Nephron progenitor cell (in vitro differentiated cells): ENCODE measurements around the gene TUBGCP5.
"Not testable (repeated sequence)": the region's sequence is repeated elsewhere in the genome, so short reads cannot be mapped to it uniquely, and the experiment has no call there.

Experiments used
- DNase-seq: peaks from one replicate; pipeline ENCODE4 v3.0.0; 2021
- H3K27ac Mint-ChIP-seq: 2 replicates; pipeline ENCODE4 v1.8.0; 2021; ENCODE audit warnings: mild to moderate bottlenecking, moderate library complexity, mixed read lengths
- H3K27me3 Mint-ChIP-seq: 2 replicates; pipeline ENCODE4 v1.8.0; 2021; ENCODE audit warnings: mild to moderate bottlenecking, low read depth, mixed read lengths; ENCODE audit not compliant: poor library complexity
- H3K36me3 Mint-ChIP-seq: 2 replicates; pipeline ENCODE4 v1.8.0; 2021; ENCODE audit warnings: low read depth, mixed read lengths
- H3K4me1 Mint-ChIP-seq: 2 replicates; pipeline ENCODE4 v1.8.0; 2021; ENCODE audit warnings: mixed read lengths
- H3K4me3 Mint-ChIP-seq: 2 replicates; pipeline ENCODE4 v1.8.0; 2021; ENCODE audit warnings: mild to moderate bottlenecking, moderate library complexity, mixed read lengths
- H3K9me3 Mint-ChIP-seq: 2 replicates; pipeline ENCODE4 v1.8.0; 2021; ENCODE audit warnings: mild to moderate bottlenecking, moderate library complexity, mixed read lengths
- CTCF ChIP-seq: fragments of 200-600 bp; sonication (generic); IDR thresholded peaks from 2 replicates; pipeline ENCODE4 v1.5.0; 2021; ENCODE audit warnings: antibody characterized with exemption

The TUBGCP5 gene

GRCh38 chr15:23039143-23039916 is at the start of gene TUBGCP5:
Gene TUBGCP5, minus strand, starts transcription at chr15:23039569. Its CDS starts 26 bp downstream, at chr15:23039543.
- H3K36me3 Mint-ChIP-seq: peaks cover 24% of the 10 kb centered on the region
- DNase-seq: peak; percentile 95
- peaks cover 10% of the 10 kb centered on the region for H3K4me1 Mint-ChIP-seq
- peak within 1 kb of the TSS; percentile 76 for H3K27ac Mint-ChIP-seq
- peak; percentile 9 for TF ChIP-seq CTCF
- H3K9me3 Mint-ChIP-seq: peaks cover 9% of the 10 kb centered on the region
- H3K27me3 Mint-ChIP-seq: no peaks in the 10 kb centered on the region
- peak within 1 kb of the TSS; percentile 98 for H3K4me3 Mint-ChIP-seq

GRCh38 chr15:23083115-23083514 is 43.7 kb upstream of the TUBGCP5 start:
- no peak for DNase-seq
- H3K36me3 Mint-ChIP-seq: no peaks in the 10 kb centered on the region
- peaks cover 3% of the 10 kb centered on the region for H3K27me3 Mint-ChIP-seq
- peaks cover 10% of the 10 kb centered on the region for H3K4me1 Mint-ChIP-seq
- H3K27ac Mint-ChIP-seq: no peak overlapping the region
- no peak overlapping the region for H3K4me3 Mint-ChIP-seq
- H3K9me3 Mint-ChIP-seq: peaks cover 35% of the 10 kb centered on the region
- no peak for TF ChIP-seq CTCF

- not testable (repeated sequence) for H3K4me1 Mint-ChIP-seq, H3K27ac Mint-ChIP-seq, DNase-seq, H3K27me3 Mint-ChIP-seq, H3K4me3 Mint-ChIP-seq, H3K36me3 Mint-ChIP-seq
- peaks cover 42% of the 10 kb centered on the region for H3K9me3 Mint-ChIP-seq
Measured at GRCh38 chr15:23081996-23082737, 42.8 kb upstream of the TUBGCP5 start.

- Mint-ChIP-seq H3K27me3 (peaks cover 3% of the 10 kb centered on the region), H3K36me3 (no peaks in the 10 kb centered on the region), H3K9me3 (peaks cover 46% of the 10 kb centered on the region), H3K27ac (no peak overlapping the region), H3K4me1 (peaks cover 4% of the 10 kb centered on the region), H3K4me3 (no peak overlapping the region)
- DNase-seq: no peak
- no peak for TF ChIP-seq CTCF
Measured at GRCh38 chr15:23081271-23081670, 41.9 kb upstream of the TUBGCP5 start.

GRCh38 chr15:23079766-23080165 is 40.4 kb upstream of the TUBGCP5 start:
- Mint-ChIP-seq H3K36me3 (no peaks in the 10 kb centered on the region), H3K9me3 (peaks cover 53% of the 10 kb centered on the region), H3K4me1 (peaks cover 4% of the 10 kb centered on the region), H3K27me3 (peaks cover 7% of the 10 kb centered on the region), H3K4me3 (no peak overlapping the region), H3K27ac (peak overlapping the region; percentile 64)
- no peak for DNase-seq
- TF ChIP-seq CTCF: no peak

- Mint-ChIP-seq H3K27me3 (peaks cover 10% of the 10 kb centered on the region), H3K4me3 (no peak overlapping the region), H3K4me1 (no peaks in the 10 kb centered on the region), H3K27ac (no peak overlapping the region), H3K9me3 (peaks cover 44% of the 10 kb centered on the region), H3K36me3 (no peaks in the 10 kb centered on the region)
- DNase-seq: no peak
- TF ChIP-seq CTCF: no peak
Measured at GRCh38 chr15:23075927-23076326, 36.6 kb upstream of the TUBGCP5 start.
